A549 (cell line): ENCODE results near the gene EFNB2. TPM values are rescaled to one million over a fixed set of nuclear protein-coding genes. Genes with fewer than 3 reads are reported as not detected.

Experiments used
- ATAC-seq, 2 experiments: fragments of 200-7000 bp in 1 of 2; fragments of >200 bp in 1 of 2; cut with Nextera tagmentation in 1 of 2; cut with Tn5 transposase in 1 of 2; 3 replicates each; pipeline versions ENCODE4 v1.8.0 to v1.9.1; 2018 to 2020; ENCODE audit warnings: mild to moderate bottlenecking in 1 of 2, moderate library complexity in 1 of 2
- CTCF ChIA-PET: fragments of 300-600 bp; sonication (Branson Sonifier 250); formaldehyde crosslinking; extraction: SDS; loops from one replicate; lab custom pipeline; 2021; ENCODE audit warnings: antibody characterized with exemption, inconsistent platforms; lab: Yijun Ruan, JAX
- POLR2A ChIA-PET: fragments of 350-600 bp; formaldehyde crosslinking; extraction: SDS; loops from one replicate; lab custom pipeline; 2021; ENCODE audit warnings: antibody characterized with exemption, inconsistent platforms; lab: Yijun Ruan, JAX
- DNase-seq, 2 experiments: peaks; one replicate each; pipeline versions ENCODE4 v3.0.0 to v3.0.0-alpha.2; 2011 to 2016; ENCODE audit warnings: low read depth in 1 of 2, low spot score in 1 of 2
- FAIRE-seq: peaks from 2 replicates; lab custom pipeline; 2011; peaks lifted over from hg19 to GRCh38; lab: Jason Lieb, UNC
- H3K27ac ChIP-seq, 2 experiments: fragments of >200 bp; sonication (Bioruptor Twin); formaldehyde crosslinking; 3 replicates each; pipeline ENCODE4 v1.5.1; 2016 to 2017
- H3K4me1 ChIP-seq: fragments of >200 bp; sonication (Bioruptor Twin); formaldehyde crosslinking; 3 replicates; pipeline ENCODE4 v1.6.1; 2016
- H3K4me2 ChIP-seq: fragments of >200 bp; sonication (Bioruptor Twin); formaldehyde crosslinking; 3 replicates; pipeline ENCODE4 v1.6.1; 2016
- H3K4me3 ChIP-seq: fragments of >200 bp; sonication (Bioruptor Twin); formaldehyde crosslinking; 3 replicates; pipeline ENCODE4 v1.5.1; 2016
- H3K9me3 ChIP-seq: fragments of >200 bp; sonication (Bioruptor Twin); formaldehyde crosslinking; 3 replicates; pipeline ENCODE4 v1.6.1; 2016
- BHLHE40 ChIP-seq: IDR thresholded peaks from 2 replicates; pipeline ENCODE4 v1.6.1; 2012; ENCODE audit warnings: low read depth, low read length, inconsistent platforms
- CBX2 ChIP-seq: fragments of 200-600 bp; sonication (generic); IDR thresholded peaks from 2 replicates; pipeline ENCODE4 v1.6.1; 2016; ENCODE audit warnings: low read depth, mild to moderate bottlenecking, borderline replicate concordance
- CEBPB ChIP-seq, 2 experiments: fragments of >200 bp in 1 of 2; sonication (Bioruptor Twin) in 1 of 2; formaldehyde crosslinking in 1 of 2; IDR thresholded peaks; 2 replicates each; pipeline ENCODE4 v1.6.1; 2012 to 2016
- CHD4 ChIP-seq: fragments of 200-600 bp; sonication (generic); IDR thresholded peaks from 2 replicates; pipeline ENCODE4 v1.6.1; 2016; ENCODE audit warnings: antibody characterized with exemption, mild to moderate bottlenecking, borderline replicate concordance
- CTCF ChIP-seq: fragments of >200 bp; sonication (Bioruptor Twin); formaldehyde crosslinking; IDR thresholded peaks from 3 replicates; pipeline ENCODE4 v1.5.1; 2016
- EHF ChIP-seq: fragments of 250-450 bp; sonication (Bioruptor Pico); IDR thresholded peaks from 2 replicates; pipeline ENCODE4 v1.5.0; 2020; ENCODE audit warnings: mild to moderate bottlenecking
- EHMT2 ChIP-seq: fragments of 200-600 bp; sonication (generic); IDR thresholded peaks from 2 replicates; pipeline ENCODE4 v1.6.1; 2016; ENCODE audit warnings: antibody characterized with exemption, low read depth, mild to moderate bottlenecking, moderate library complexity
- FOSL2 ChIP-seq, 2 experiments: fragments of 450-650 bp in 1 of 2; fragments of >200 bp in 1 of 2; sonication (Bioruptor Twin) in 1 of 2; formaldehyde crosslinking; IDR thresholded peaks; 2 replicates each; pipeline versions ENCODE4 v1.5.0 to v1.6.1; 2016 to 2020; ENCODE audit warnings: mild to moderate bottlenecking in 1 of 2, moderate library complexity in 1 of 2
- GATA3 ChIP-seq: IDR thresholded peaks from 2 replicates; pipeline ENCODE4 v1.6.1; 2012; ENCODE audit warnings: borderline replicate concordance
- HMGXB4 ChIP-seq: fragments of 250-450 bp; sonication (Bioruptor Pico); IDR thresholded peaks from 2 replicates; pipeline ENCODE4 v1.5.0; 2021; ENCODE audit warnings: mild to moderate bottlenecking, moderate library complexity, borderline replicate concordance
- JUN ChIP-seq, 2 experiments: fragments of >200 bp; sonication (Bioruptor Twin); formaldehyde crosslinking; IDR thresholded peaks; 2 replicates in 1 of 2; 3 replicates in 1 of 2; pipeline ENCODE4 v1.6.1; 2016 to 2017
- JUNB ChIP-seq: fragments of >200 bp; sonication (Bioruptor Twin); formaldehyde crosslinking; IDR thresholded peaks from 2 replicates; pipeline ENCODE4 v1.6.1; 2016
- KDM1A ChIP-seq: fragments of 200-600 bp; sonication (generic); IDR thresholded peaks from 2 replicates; pipeline ENCODE4 v1.6.1; 2016; ENCODE audit warnings: low read depth, mild to moderate bottlenecking
- PBX3 ChIP-seq: IDR thresholded peaks from 2 replicates; pipeline ENCODE4 v1.6.1; 2012
- PHF8 ChIP-seq: fragments of 200-600 bp; sonication (generic); IDR thresholded peaks from 2 replicates; pipeline ENCODE4 v1.6.1; 2016; ENCODE audit warnings: low read depth, mild to moderate bottlenecking, antibody characterized with exemption, moderate library complexity, borderline replicate concordance
- RCOR1 ChIP-seq: fragments of 150-350 bp; IDR thresholded peaks from 2 replicates; pipeline ENCODE4 v1.6.1; 2014; ENCODE audit warnings: antibody characterized with exemption, low read length, low read depth
- ZC3H11A ChIP-seq: fragments of 450-650 bp; IDR thresholded peaks from 2 replicates; pipeline ENCODE4 v1.6.1; 2014; ENCODE audit warnings: antibody characterized with exemption, mild to moderate bottlenecking
- WGBS: methylation state at CpG from one replicate; pipeline ENCODE4 v1.1.6; 2017; ENCODE audit errors: missing lambda C conversion rate; 5-methylcytosine and 5-hydroxymethylcytosine counted together
- polyA plus RNA-seq, 4 experiments: library from polyadenylated mRNA; depleted of rRNA in 3 of 4; stranded (reverse); fragments of >200 nt; fragmentation: RNase III in 1 of 4; extraction: RNeasy Plus Mini Kit Qiagen cat#74134 plus additional on column Dnase treatment in 1 of 4; gene quantifications; 2 replicates in 3 of 4; 3 replicates in 1 of 4; pipeline ENCODE4 v1.2.3, GENCODE V29; 2011 to 2017
- TF ChIP-seq, protein P1 (sequence below): fragments of 450-650 bp; IDR thresholded peaks from 2 replicates; pipeline ENCODE4 v1.6.1; 2014; ENCODE audit warnings: antibody characterized with exemption
- TF ChIP-seq, protein P2 (sequence below): fragments of >200 bp; sonication (Bioruptor Twin); formaldehyde crosslinking; IDR thresholded peaks from 2 replicates; pipeline ENCODE4 v1.6.1; 2016
- TF ChIP-seq, protein P3 (sequence below): fragments of 200-600 bp; sonication (generic); IDR thresholded peaks from 2 replicates; pipeline ENCODE4 v1.6.1; 2016; ENCODE audit warnings: antibody characterized with exemption, mild to moderate bottlenecking, moderate library complexity
- TF ChIP-seq, protein P4 (sequence below): fragments of 150-350 bp; IDR thresholded peaks from 2 replicates; pipeline ENCODE4 v1.6.1; 2014; ENCODE audit warnings: low read depth, mild to moderate bottlenecking, low read length

The EFNB2 gene
- polyA plus RNA-seq, 2 of the 4 experiments (the other 2 are of a cell fraction): 1.0 to 1.3 TPM

DNA sequence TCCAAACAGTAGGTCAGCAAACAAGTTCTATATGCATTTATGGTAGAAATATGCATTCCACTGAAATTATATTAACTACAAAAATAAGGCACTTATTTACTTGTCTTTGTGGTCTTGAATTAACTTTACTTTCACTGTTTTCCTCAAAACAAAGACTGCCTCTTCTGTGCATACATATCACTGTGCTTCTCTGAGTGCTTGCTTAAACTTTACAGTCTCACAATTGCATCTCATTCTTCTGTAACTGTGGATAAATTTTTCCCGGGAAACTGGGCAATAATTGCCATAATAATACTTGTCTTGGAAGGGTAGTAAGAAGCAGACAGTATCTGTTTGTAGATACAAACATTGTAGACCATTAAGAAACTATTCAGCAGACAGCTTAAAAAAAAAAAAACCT, 38.4 kb downstream of the EFNB2 start:
- no peak for FAIRE-seq
- no peaks in the 10 kb centered on the region for H3K4me1 ChIP-seq
- WGBS: 50% methylated on average over 1 of the region's 1 CpG
- H3K4me3 ChIP-seq: no peak overlapping the region
- ChIA-PET CTCF (no interaction called here), POLR2A (no interaction called here)
- H3K9me3 ChIP-seq: no peaks in the 10 kb centered on the region
- H3K27ac ChIP-seq: no peak overlapping the region
- TF ChIP-seq CEBPB (IDR thresholded peaks at IDR 0.05) (no peak), EHF (CRISPR knock-in tag) (no peak), PBX3 (no peak), RCOR1 (no peak), JUN (IDR thresholded peaks at IDR 0.05) (no peak), FOSL2 (IDR thresholded peaks at IDR 0.05) (no peak), FOSL2 (CRISPR knock-in tag; IDR thresholded peaks at IDR 0.05) (no peak)
- TF ChIP-seq, protein P1, sequence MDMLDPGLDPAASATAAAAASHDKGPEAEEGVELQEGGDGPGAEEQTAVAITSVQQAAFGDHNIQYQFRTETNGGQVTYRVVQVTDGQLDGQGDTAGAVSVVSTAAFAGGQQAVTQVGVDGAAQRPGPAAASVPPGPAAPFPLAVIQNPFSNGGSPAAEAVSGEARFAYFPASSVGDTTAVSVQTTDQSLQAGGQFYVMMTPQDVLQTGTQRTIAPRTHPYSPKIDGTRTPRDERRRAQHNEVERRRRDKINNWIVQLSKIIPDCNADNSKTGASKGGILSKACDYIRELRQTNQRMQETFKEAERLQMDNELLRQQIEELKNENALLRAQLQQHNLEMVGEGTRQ: no peak
- H3K4me2 ChIP-seq: no peak overlapping the region
- ATAC-seq: no peak
- no peak for DNase-seq

- CTCF ChIA-PET: no interaction called here
- WGBS: 58% methylated on average over 6 of the region's 6 CpGs
- no peak overlapping the region for H3K4me3 ChIP-seq
- no peak overlapping the region for H3K4me2 ChIP-seq
- H3K4me1 ChIP-seq: no peaks in the 10 kb centered on the region
- H3K9me3 ChIP-seq: no peaks in the 10 kb centered on the region
- no peak overlapping the region for H3K27ac ChIP-seq
- ATAC-seq (no peak), FAIRE-seq (no peak), DNase-seq (no peak)
- POLR2A ChIA-PET: no interaction called here
- TF ChIP-seq CBX2 (no peak), JUNB (no peak), KDM1A (no peak), BHLHE40 (no peak), ZC3H11A (no peak), CHD4 (no peak), CTCF (no peak), HMGXB4 (CRISPR knock-in tag) (no peak), PHF8 (no peak), EHMT2 (no peak), EHF (CRISPR knock-in tag) (no peak), GATA3 (no peak), JUN (IDR thresholded peaks at IDR 0.05) (no peak)
- TF ChIP-seq, protein P2, sequence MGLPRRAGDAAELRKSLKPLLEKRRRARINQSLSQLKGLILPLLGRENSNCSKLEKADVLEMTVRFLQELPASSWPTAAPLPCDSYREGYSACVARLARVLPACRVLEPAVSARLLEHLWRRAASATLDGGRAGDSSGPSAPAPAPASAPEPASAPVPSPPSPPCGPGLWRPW: no peak
- TF ChIP-seq, protein P3, sequence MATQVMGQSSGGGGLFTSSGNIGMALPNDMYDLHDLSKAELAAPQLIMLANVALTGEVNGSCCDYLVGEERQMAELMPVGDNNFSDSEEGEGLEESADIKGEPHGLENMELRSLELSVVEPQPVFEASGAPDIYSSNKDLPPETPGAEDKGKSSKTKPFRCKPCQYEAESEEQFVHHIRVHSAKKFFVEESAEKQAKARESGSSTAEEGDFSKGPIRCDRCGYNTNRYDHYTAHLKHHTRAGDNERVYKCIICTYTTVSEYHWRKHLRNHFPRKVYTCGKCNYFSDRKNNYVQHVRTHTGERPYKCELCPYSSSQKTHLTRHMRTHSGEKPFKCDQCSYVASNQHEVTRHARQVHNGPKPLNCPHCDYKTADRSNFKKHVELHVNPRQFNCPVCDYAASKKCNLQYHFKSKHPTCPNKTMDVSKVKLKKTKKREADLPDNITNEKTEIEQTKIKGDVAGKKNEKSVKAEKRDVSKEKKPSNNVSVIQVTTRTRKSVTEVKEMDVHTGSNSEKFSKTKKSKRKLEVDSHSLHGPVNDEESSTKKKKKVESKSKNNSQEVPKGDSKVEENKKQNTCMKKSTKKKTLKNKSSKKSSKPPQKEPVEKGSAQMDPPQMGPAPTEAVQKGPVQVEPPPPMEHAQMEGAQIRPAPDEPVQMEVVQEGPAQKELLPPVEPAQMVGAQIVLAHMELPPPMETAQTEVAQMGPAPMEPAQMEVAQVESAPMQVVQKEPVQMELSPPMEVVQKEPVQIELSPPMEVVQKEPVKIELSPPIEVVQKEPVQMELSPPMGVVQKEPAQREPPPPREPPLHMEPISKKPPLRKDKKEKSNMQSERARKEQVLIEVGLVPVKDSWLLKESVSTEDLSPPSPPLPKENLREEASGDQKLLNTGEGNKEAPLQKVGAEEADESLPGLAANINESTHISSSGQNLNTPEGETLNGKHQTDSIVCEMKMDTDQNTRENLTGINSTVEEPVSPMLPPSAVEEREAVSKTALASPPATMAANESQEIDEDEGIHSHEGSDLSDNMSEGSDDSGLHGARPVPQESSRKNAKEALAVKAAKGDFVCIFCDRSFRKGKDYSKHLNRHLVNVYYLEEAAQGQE: no peak
- TF ChIP-seq, protein P4, sequence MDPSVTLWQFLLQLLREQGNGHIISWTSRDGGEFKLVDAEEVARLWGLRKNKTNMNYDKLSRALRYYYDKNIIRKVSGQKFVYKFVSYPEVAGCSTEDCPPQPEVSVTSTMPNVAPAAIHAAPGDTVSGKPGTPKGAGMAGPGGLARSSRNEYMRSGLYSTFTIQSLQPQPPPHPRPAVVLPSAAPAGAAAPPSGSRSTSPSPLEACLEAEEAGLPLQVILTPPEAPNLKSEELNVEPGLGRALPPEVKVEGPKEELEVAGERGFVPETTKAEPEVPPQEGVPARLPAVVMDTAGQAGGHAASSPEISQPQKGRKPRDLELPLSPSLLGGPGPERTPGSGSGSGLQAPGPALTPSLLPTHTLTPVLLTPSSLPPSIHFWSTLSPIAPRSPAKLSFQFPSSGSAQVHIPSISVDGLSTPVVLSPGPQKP: no peak
Measured at GRCh38 chr13:106496072-106496997, 39.1 kb downstream of the EFNB2 start.
